ENCODE measurements around the gene FOXJ3. TPM values are rescaled to one million over a fixed set of nuclear protein-coding genes. Genes with fewer than 3 reads are reported as not detected.

FOXJ3 gene
- total and polyA plus RNA-seq, 2 of the 13 experiments (the other 11 are each of a cell fraction or from before 2014, with no cell fraction given) = 16.6 to 48.5 TPM

DNA sequence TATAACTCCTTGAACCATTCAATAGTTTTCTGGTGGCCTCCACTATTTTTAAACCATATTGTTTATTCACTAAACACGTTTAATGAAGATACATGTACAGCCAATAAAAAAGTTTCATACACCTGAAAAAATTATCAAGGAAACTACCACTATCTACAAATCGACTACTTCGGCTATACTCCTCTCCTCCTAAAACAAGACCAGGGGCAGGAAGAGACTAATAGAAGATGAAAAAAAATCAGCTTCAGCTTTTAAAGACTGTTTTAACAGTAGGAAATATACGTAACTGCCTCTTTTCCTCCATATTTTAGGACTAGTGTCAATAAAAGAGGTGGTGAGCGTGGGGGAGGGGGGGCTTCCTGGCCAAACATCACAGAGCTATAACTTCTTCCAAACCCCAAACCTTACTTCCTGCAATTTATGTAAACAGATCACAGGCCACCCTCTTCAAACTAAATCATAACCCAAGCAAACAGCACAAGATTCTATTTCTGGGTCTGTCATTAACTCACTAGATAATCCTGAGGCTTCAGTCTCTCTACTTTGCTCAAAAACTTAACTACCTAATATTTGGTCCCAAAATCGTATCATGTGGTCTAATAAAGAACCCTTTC, 15.1 kb downstream of the FOXJ3 start (continued):
- TF ChIP-seq, protein P1, sequence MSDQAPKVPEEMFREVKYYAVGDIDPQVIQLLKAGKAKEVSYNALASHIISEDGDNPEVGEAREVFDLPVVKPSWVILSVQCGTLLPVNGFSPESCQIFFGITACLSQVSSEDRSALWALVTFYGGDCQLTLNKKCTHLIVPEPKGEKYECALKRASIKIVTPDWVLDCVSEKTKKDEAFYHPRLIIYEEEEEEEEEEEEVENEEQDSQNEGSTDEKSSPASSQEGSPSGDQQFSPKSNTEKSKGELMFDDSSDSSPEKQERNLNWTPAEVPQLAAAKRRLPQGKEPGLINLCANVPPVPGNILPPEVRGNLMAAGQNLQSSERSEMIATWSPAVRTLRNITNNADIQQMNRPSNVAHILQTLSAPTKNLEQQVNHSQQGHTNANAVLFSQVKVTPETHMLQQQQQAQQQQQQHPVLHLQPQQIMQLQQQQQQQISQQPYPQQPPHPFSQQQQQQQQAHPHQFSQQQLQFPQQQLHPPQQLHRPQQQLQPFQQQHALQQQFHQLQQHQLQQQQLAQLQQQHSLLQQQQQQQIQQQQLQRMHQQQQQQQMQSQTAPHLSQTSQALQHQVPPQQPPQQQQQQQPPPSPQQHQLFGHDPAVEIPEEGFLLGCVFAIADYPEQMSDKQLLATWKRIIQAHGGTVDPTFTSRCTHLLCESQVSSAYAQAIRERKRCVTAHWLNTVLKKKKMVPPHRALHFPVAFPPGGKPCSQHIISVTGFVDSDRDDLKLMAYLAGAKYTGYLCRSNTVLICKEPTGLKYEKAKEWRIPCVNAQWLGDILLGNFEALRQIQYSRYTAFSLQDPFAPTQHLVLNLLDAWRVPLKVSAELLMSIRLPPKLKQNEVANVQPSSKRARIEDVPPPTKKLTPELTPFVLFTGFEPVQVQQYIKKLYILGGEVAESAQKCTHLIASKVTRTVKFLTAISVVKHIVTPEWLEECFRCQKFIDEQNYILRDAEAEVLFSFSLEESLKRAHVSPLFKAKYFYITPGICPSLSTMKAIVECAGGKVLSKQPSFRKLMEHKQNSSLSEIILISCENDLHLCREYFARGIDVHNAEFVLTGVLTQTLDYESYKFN (CRISPR knock-in tag; conservative IDR thresholded peaks at IDR 0.05) = peak; percentile 89
- TF ChIP-seq SP2 (CRISPR knock-in tag; IDR thresholded peaks at IDR 0.05) (no peak), REL (CRISPR knock-in tag; conservative IDR thresholded peaks at IDR 0.05) (no peak), CAMTA2 (CRISPR knock-in tag; IDR thresholded peaks at IDR 0.05; ENCODE audit: borderline replicate concordance) (no peak), CBX1 (IDR thresholded peaks at IDR 0.05; ENCODE audit: low read depth) (no peak), CREM (IDR thresholded peaks at IDR 0.05) (peak; percentile 46), CREM (CRISPR knock-in tag; IDR thresholded peaks at IDR 0.05) (no peak), ZNF232 (CRISPR knock-in tag; IDR thresholded peaks at IDR 0.05; ENCODE audit: borderline replicate concordance) (no peak), ZNF432 (CRISPR knock-in tag; IDR thresholded peaks at IDR 0.05; ENCODE audit: borderline replicate concordance) (no peak), GATA4 (IDR thresholded peaks at IDR 0.05; ENCODE audit: borderline replicate concordance, low read depth) (peak; percentile 25; the same call in 1 of the 2 replicates), BHLHE40 (IDR thresholded peaks at IDR 0.05; ENCODE audit: low read length) (no peak), NCOA1 (CRISPR knock-in tag; IDR thresholded peaks at IDR 0.05) (no peak), ZNF569 (CRISPR knock-in tag; IDR thresholded peaks at IDR 0.05; ENCODE audit: borderline replicate concordance) (no peak), NR1H2 (CRISPR knock-in tag; IDR thresholded peaks at IDR 0.05; ENCODE audit: borderline replicate concordance, low read depth) (no peak), ZSCAN22 (CRISPR knock-in tag; IDR thresholded peaks at IDR 0.05) (no peak), ZNF841 (CRISPR knock-in tag; IDR thresholded peaks at IDR 0.05; ENCODE audit: borderline replicate concordance) (no peak), ATF1 (CRISPR knock-in tag; IDR thresholded peaks at IDR 0.05) (peak; percentile 33; the same call in 1 of the 2 replicates), TMF1 (CRISPR knock-in tag; IDR thresholded peaks at IDR 0.05; ENCODE audit: low read depth) (no peak), MTF1 (CRISPR knock-in tag; IDR thresholded peaks at IDR 0.05) (no peak), IKZF1 (IDR thresholded peaks at IDR 0.05) (no peak), POLR2AphosphoS5 (IDR thresholded peaks at IDR 0.05; ENCODE audit: low read depth, low read length) (no peak), GATAD2A (CRISPR knock-in tag; IDR thresholded peaks at IDR 0.05) (peak; percentile 70), WIZ (CRISPR knock-in tag; IDR thresholded peaks at IDR 0.05) (no peak), CEBPG (CRISPR knock-in tag; IDR thresholded peaks at IDR 0.05) (no peak), ZNF30 (CRISPR knock-in tag; IDR thresholded peaks at IDR 0.05) (no peak), POLR2AphosphoS2 (IDR thresholded peaks at IDR 0.05; ENCODE audit: low read depth, low read length) (no peak)
- TF ChIP-seq, protein P2, sequence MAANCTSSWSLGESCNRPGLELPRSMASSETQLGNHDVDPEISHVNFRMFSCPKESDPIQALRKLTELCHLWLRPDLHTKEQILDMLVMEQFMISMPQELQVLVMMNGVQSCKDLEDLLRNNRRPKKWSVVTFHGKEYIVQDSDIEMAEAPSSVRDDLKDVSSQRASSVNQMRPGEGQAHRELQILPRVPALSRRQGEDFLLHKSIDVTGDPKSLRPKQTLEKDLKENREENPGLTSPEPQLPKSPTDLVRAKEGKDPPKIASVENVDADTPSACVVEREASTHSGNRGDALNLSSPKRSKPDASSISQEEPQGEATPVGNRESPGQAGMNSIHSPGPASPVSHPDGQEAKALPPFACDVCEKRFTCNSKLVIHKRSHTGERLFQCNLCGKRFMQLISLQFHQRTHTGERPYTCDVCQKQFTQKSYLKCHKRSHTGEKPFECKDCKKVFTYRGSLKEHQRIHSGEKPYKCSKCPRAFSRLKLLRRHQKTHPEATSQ (CRISPR knock-in tag; IDR thresholded peaks at IDR 0.05; ENCODE audit: borderline replicate concordance) = no peak
- TF ChIP-seq, protein P3, sequence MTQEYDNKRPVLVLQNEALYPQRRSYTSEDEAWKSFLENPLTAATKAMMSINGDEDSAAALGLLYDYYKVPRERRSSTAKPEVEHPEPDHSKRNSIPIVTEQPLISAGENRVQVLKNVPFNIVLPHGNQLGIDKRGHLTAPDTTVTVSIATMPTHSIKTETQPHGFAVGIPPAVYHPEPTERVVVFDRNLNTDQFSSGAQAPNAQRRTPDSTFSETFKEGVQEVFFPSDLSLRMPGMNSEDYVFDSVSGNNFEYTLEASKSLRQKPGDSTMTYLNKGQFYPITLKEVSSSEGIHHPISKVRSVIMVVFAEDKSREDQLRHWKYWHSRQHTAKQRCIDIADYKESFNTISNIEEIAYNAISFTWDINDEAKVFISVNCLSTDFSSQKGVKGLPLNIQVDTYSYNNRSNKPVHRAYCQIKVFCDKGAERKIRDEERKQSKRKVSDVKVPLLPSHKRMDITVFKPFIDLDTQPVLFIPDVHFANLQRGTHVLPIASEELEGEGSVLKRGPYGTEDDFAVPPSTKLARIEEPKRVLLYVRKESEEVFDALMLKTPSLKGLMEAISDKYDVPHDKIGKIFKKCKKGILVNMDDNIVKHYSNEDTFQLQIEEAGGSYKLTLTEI (CRISPR knock-in tag; conservative IDR thresholded peaks at IDR 0.05) = no peak
